GM18519 (cell line): ENCODE measurements around the gene WFIKKN2.
"Not testable (repeated sequence)": the region's sequence is repeated elsewhere in the genome, so short reads cannot be mapped to it uniquely, and the experiment has no call there.

Experiments
- ATAC-seq: cut with Tn5 transposase; IDR thresholded peaks from one replicate; pipeline ENCODE4 v1.9.1; 2021; ENCODE audit warnings: mild to moderate bottlenecking, moderate library complexity; ENCODE audit not compliant: unreplicated experiment, low FRiP score

Gene WFIKKN2

GRCh38 chr17:50871364-50871763, 36.0 kb downstream of the WFIKKN2 start:
- ATAC-seq: no peak

GRCh38 chr17:50871898-50872297, 36.5 kb downstream of the WFIKKN2 start:
- no peak for ATAC-seq

GRCh38 chr17:50872710-50873424, 37.5 kb downstream of the WFIKKN2 start:
- ATAC-seq: no peak

- ATAC-seq: no peak
These were observed 39.7 kb downstream of the WFIKKN2 start for GRCh38 chr17:50875074-50875473.

GRCh38 chr17:50877042-50877441, 41.7 kb downstream of the WFIKKN2 start:
- ATAC-seq: not testable (repeated sequence)

- ATAC-seq: no peak
These were observed 42.5 kb downstream of the WFIKKN2 start for GRCh38 chr17:50877838-50878237.

GRCh38 chr17:50879086-50879485, 43.7 kb downstream of the WFIKKN2 start:
- no peak for ATAC-seq

- no peak for ATAC-seq
These were observed 45.8 kb downstream of the WFIKKN2 start for GRCh38 chr17:50881182-50881581.

- no peak for ATAC-seq
These were observed 47.5 kb downstream of the WFIKKN2 start for GRCh38 chr17:50882851-50883250.

- peak; percentile 49 for ATAC-seq
These were observed 48.6 kb downstream of the WFIKKN2 start for GRCh38 chr17:50883850-50884438.

- ATAC-seq: no peak
These were observed 49.3 kb downstream of the WFIKKN2 start for GRCh38 chr17:50884439-50885311.

GRCh38 chr17:50887705-50888245, 52.4 kb downstream of the WFIKKN2 start:
- no peak for ATAC-seq

GRCh38 chr17:50889528-50890118, 54.2 kb downstream of the WFIKKN2 start:
- ATAC-seq: no peak

GRCh38 chr17:50890675-50891516, 55.5 kb downstream of the WFIKKN2 start:
- ATAC-seq: no peak

- no peak for ATAC-seq
These were observed 56.2 kb downstream of the WFIKKN2 start for GRCh38 chr17:50891577-50891989.
